Measurements from ENCODE around the gene CCIN.

- TF ChIP-seq CEBPB (IDR thresholded peaks at IDR 0.05; ENCODE audit: low read depth) = no peak
- no peak for TF ChIP-seq CTCF (IDR thresholded peaks at IDR 0.05 in 2 of 3, conservative IDR thresholded peaks at IDR 0.05 in 1 of 3; ENCODE audit: borderline replicate concordance in 1 of 3, insufficient read depth in 1 of 3, low read depth in 2 of 3, low read length in 2 of 3)
- TF ChIP-seq RAD21 (IDR thresholded peaks at IDR 0.05; ENCODE audit: low read depth) = no peak
- TF ChIP-seq TCF7L2 (IDR thresholded peaks at IDR 0.05; ENCODE audit: borderline replicate concordance, extremely low read depth, insufficient read depth, insufficient read length) = no peak
- TF ChIP-seq EZH2 (IDR thresholded peaks at IDR 0.05) = no peak
- TF ChIP-seq, protein P1, sequence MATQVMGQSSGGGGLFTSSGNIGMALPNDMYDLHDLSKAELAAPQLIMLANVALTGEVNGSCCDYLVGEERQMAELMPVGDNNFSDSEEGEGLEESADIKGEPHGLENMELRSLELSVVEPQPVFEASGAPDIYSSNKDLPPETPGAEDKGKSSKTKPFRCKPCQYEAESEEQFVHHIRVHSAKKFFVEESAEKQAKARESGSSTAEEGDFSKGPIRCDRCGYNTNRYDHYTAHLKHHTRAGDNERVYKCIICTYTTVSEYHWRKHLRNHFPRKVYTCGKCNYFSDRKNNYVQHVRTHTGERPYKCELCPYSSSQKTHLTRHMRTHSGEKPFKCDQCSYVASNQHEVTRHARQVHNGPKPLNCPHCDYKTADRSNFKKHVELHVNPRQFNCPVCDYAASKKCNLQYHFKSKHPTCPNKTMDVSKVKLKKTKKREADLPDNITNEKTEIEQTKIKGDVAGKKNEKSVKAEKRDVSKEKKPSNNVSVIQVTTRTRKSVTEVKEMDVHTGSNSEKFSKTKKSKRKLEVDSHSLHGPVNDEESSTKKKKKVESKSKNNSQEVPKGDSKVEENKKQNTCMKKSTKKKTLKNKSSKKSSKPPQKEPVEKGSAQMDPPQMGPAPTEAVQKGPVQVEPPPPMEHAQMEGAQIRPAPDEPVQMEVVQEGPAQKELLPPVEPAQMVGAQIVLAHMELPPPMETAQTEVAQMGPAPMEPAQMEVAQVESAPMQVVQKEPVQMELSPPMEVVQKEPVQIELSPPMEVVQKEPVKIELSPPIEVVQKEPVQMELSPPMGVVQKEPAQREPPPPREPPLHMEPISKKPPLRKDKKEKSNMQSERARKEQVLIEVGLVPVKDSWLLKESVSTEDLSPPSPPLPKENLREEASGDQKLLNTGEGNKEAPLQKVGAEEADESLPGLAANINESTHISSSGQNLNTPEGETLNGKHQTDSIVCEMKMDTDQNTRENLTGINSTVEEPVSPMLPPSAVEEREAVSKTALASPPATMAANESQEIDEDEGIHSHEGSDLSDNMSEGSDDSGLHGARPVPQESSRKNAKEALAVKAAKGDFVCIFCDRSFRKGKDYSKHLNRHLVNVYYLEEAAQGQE (IDR thresholded peaks at IDR 0.05; ENCODE audit: low read depth) = no peak
- no peak for TF ChIP-seq EGR1 (IDR thresholded peaks at IDR 0.05; ENCODE audit: low read depth)
Measured at GRCh38 chr9:36217256-36217968, 48.2 kb downstream of the CCIN start.

Measured in HCT116 (cell line).